WTC11 (cell line): ENCODE measurements around the gene SPATA6. TPM values are rescaled to one million over a fixed set of nuclear protein-coding genes. Genes with fewer than 3 reads are reported as not detected.

ENCODE experiments used
- ATAC-seq: fragments of 200-7000 bp; cut with Tn5 transposase; 2 replicates; pipeline ENCODE4 v1.10.0; 2021; ENCODE audit warnings: mild to moderate bottlenecking, moderate library complexity
- CTCF ChIA-PET: fragments of 300-600 bp; sonication (Branson Sonifier 250); formaldehyde crosslinking; loops from one replicate; lab custom pipeline; 2021; ENCODE audit warnings: antibody characterized with exemption; lab: Charles Lee
- POLR2A ChIA-PET: fragments of 350-600 bp; sonication (Branson Sonifier 250); formaldehyde crosslinking; loops from one replicate; lab custom pipeline; 2021; ENCODE audit warnings: antibody characterized with exemption; lab: Charles Lee
- DNase-seq: peaks from one replicate; pipeline ENCODE4 v3.0.0; 2021; ENCODE audit warnings: low spot score
- H3K27ac Mint-ChIP-seq: 2 replicates; pipeline ENCODE4 v1.8.0; 2021; ENCODE audit warnings: mixed read lengths
- H3K27me3 Mint-ChIP-seq: 2 replicates; pipeline ENCODE4 v1.8.0; 2021; ENCODE audit warnings: low read depth, mild to moderate bottlenecking, moderate library complexity, mixed read lengths
- H3K36me3 Mint-ChIP-seq: 2 replicates; pipeline ENCODE4 v1.8.0; 2021; ENCODE audit warnings: mixed read lengths
- H3K4me1 Mint-ChIP-seq: 2 replicates; pipeline ENCODE4 v1.8.0; 2022; ENCODE audit warnings: mixed read lengths
- H3K4me3 Mint-ChIP-seq: 2 replicates; pipeline ENCODE4 v1.8.0; 2021; ENCODE audit warnings: mild to moderate bottlenecking, moderate library complexity, mixed read lengths
- H3K9me3 Mint-ChIP-seq: 2 replicates; pipeline ENCODE4 v1.8.0; 2021; ENCODE audit warnings: mixed read lengths
- AR ChIP-seq: fragments of 250-450 bp; sonication (Bioruptor Pico); IDR thresholded peaks from 2 replicates; pipeline ENCODE4 v1.9.0; 2021; ENCODE audit warnings: mild to moderate bottlenecking
- ATF6 ChIP-seq: sonication (generic); formaldehyde crosslinking; IDR thresholded peaks from 2 replicates; pipeline ENCODE4 v1.8.1; 2023; ENCODE audit warnings: mild to moderate bottlenecking, missing genetic modification reagents
- E2F5 ChIP-seq: sonication (generic); formaldehyde crosslinking; IDR thresholded peaks from 2 replicates; pipeline ENCODE4 v1.8.1; 2022; ENCODE audit warnings: mild to moderate bottlenecking, moderate library complexity, missing genetic modification reagents
- EMX1 ChIP-seq: fragments of 250-450 bp; sonication (Bioruptor Pico); IDR thresholded peaks from 2 replicates; pipeline ENCODE4 v1.8.0; 2021; ENCODE audit warnings: mild to moderate bottlenecking
- GABPB1 ChIP-seq: sonication (generic); formaldehyde crosslinking; IDR thresholded peaks from 2 replicates; pipeline ENCODE4 v1.8.1; 2023; ENCODE audit warnings: mild to moderate bottlenecking, missing genetic modification reagents
- GTF2I ChIP-seq: fragments of 250-450 bp; sonication (Bioruptor Pico); conservative IDR thresholded peaks from 2 replicates; pipeline ENCODE4 v1.4.0; 2021; ENCODE audit warnings: mild to moderate bottlenecking
- HMGXB4 ChIP-seq: sonication (generic); formaldehyde crosslinking; IDR thresholded peaks from 2 replicates; pipeline ENCODE4 v1.8.1; 2023; ENCODE audit warnings: mild to moderate bottlenecking, moderate library complexity, missing genetic modification reagents
- MXD4 ChIP-seq: fragments of 250-450 bp; sonication (Bioruptor Pico); IDR thresholded peaks from 2 replicates; pipeline ENCODE4 v1.8.0; 2021; ENCODE audit warnings: mild to moderate bottlenecking, moderate library complexity, borderline replicate concordance
- NFE2L1 ChIP-seq: sonication (generic); formaldehyde crosslinking; IDR thresholded peaks from 2 replicates; pipeline ENCODE4 v1.8.1; 2023; ENCODE audit warnings: missing genetic modification reagents
- NR3C1 ChIP-seq: sonication (generic); formaldehyde crosslinking; conservative IDR thresholded peaks from 2 replicates; pipeline ENCODE4 v1.8.1; 2023; ENCODE audit warnings: low read depth, mild to moderate bottlenecking, missing genetic modification reagents
- TEAD1 ChIP-seq: sonication (generic); formaldehyde crosslinking; IDR thresholded peaks from 2 replicates; pipeline ENCODE4 v1.8.0; 2022; ENCODE audit warnings: mild to moderate bottlenecking, missing genetic modification reagents
- TP53 ChIP-seq: sonication (generic); formaldehyde crosslinking; IDR thresholded peaks from 2 replicates; pipeline ENCODE4 v1.8.1; 2023; ENCODE audit warnings: mild to moderate bottlenecking, missing genetic modification reagents
- ZMAT4 ChIP-seq: fragments of 250-450 bp; sonication (Bioruptor Pico); IDR thresholded peaks from 2 replicates; pipeline ENCODE4 v1.9.0; 2021; ENCODE audit warnings: mild to moderate bottlenecking
- total RNA-seq: library from RNA; stranded (reverse); gene quantifications from 3 replicates; pipeline ENCODE4 v1.2.3, GENCODE V29; 2021
- TF ChIP-seq, protein P1 (sequence below): sonication (generic); formaldehyde crosslinking; IDR thresholded peaks from 2 replicates; pipeline ENCODE4 v1.8.1; 2022; ENCODE audit warnings: low read depth, mild to moderate bottlenecking, moderate library complexity, missing genetic modification reagents, borderline replicate concordance
- TF ChIP-seq, protein P2 (sequence below): sonication (generic); formaldehyde crosslinking; IDR thresholded peaks from 2 replicates; pipeline ENCODE4 v1.8.0; 2022; ENCODE audit warnings: mild to moderate bottlenecking, missing genetic modification reagents

The SPATA6 gene
- total RNA-seq, 1 experiment from 2014 or later = 17.7 TPM

DNA sequence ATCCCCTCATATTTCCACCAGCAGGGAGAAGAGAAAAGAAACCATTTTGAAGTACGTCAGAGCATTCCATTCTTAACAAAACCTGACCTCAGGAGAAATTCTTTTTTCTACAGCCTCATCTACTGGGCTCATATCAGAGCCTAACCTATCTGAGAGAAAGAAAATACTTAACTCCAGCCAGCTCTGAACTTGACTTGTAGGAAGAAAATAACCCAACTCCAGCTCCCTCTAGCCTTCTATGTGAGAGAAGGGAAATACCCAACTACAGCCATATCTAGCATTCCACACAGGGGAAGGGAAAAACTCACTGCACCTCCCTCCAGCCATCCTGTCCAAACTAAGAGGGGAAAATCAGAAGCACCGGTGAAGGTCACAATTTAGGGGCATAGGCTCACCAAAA lies 57.7 kb downstream of the SPATA6 start:
- DNase-seq = no peak
- no peak; the same call in 1 of the 2 replicates for ATAC-seq
- Mint-ChIP-seq H3K4me1 (peaks cover 3% of the 10 kb centered on the region; the same call in 1 of the 2 replicates), H3K27me3 (no peaks in the 10 kb centered on the region), H3K9me3 (peaks cover 9% of the 10 kb centered on the region), H3K27ac (no peak overlapping the region), H3K4me3 (no peak overlapping the region), H3K36me3 (peaks cover 6% of the 10 kb centered on the region)
- CTCF ChIA-PET = no interaction called here
- POLR2A ChIA-PET = no interaction called here
- TF ChIP-seq, protein P1, sequence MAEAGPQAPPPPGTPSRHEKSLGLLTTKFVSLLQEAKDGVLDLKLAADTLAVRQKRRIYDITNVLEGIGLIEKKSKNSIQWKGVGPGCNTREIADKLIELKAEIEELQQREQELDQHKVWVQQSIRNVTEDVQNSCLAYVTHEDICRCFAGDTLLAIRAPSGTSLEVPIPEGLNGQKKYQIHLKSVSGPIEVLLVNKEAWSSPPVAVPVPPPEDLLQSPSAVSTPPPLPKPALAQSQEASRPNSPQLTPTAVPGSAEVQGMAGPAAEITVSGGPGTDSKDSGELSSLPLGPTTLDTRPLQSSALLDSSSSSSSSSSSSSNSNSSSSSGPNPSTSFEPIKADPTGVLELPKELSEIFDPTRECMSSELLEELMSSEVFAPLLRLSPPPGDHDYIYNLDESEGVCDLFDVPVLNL (CRISPR knock-in tag) = no peak
- TF ChIP-seq HMGXB4 (CRISPR knock-in tag) (no peak), NR3C1 (CRISPR knock-in tag) (no peak), EMX1 (CRISPR knock-in tag) (no peak), GABPB1 (no peak), ZMAT4 (CRISPR knock-in tag) (no peak), MXD4 (no peak), NFE2L1 (CRISPR knock-in tag) (no peak), ATF6 (no peak)
- TF ChIP-seq, protein P2, sequence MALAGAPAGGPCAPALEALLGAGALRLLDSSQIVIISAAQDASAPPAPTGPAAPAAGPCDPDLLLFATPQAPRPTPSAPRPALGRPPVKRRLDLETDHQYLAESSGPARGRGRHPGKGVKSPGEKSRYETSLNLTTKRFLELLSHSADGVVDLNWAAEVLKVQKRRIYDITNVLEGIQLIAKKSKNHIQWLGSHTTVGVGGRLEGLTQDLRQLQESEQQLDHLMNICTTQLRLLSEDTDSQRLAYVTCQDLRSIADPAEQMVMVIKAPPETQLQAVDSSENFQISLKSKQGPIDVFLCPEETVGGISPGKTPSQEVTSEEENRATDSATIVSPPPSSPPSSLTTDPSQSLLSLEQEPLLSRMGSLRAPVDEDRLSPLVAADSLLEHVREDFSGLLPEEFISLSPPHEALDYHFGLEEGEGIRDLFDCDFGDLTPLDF = no peak
- TF ChIP-seq, all 79 proteins: peak for 0

DNA sequence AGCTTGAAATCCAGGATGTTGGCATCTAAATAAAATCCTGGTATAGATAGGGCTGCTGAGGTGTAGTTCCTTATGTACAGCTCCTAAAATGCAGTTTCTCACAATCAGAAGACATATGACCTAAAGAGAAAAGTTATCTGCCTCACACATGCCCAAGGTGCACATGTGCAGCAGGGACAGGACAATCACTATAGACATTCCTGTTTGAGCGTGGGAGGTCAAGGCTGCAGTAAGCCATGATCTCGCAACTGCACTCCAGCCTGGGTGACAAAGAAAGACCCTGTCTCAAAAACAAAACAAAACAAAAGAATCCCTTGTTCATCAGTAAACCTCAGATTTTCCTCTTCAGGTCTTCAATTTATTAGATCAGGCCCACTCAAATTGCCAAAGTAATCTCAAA lies 66.1 kb downstream of the SPATA6 start:
- TF ChIP-seq AR = no peak
- TF ChIP-seq TEAD1 (CRISPR knock-in tag) = no peak
- no peak for TF ChIP-seq E2F5 (CRISPR knock-in tag)
- TF ChIP-seq, protein P1 (CRISPR knock-in tag) = no peak
- no peak for TF ChIP-seq GTF2I (CRISPR knock-in tag)
- TF ChIP-seq TP53 = no peak
- Mint-ChIP-seq H3K4me1 (peaks cover 3% of the 10 kb centered on the region; the same call in 1 of the 2 replicates), H3K27ac (no peak overlapping the region), H3K27me3 (no peaks in the 10 kb centered on the region), H3K4me3 (no peak overlapping the region), H3K36me3 (peaks cover 15% of the 10 kb centered on the region), H3K9me3 (peaks cover 19% of the 10 kb centered on the region)
- DNase-seq = no peak
- ChIA-PET POLR2A (no interaction called here), CTCF (no interaction called here)
- no peak for ATAC-seq
